HG03159 (cell line): Measurements from ENCODE around the gene STOX2.

Experiments
- ATAC-seq: cut with Tn5 transposase; IDR thresholded peaks from one replicate; pipeline ENCODE4 v1.9.1; 2021; ENCODE audit warnings: mild to moderate bottlenecking, moderate library complexity; ENCODE audit not compliant: unreplicated experiment

STOX2 gene

DNA sequence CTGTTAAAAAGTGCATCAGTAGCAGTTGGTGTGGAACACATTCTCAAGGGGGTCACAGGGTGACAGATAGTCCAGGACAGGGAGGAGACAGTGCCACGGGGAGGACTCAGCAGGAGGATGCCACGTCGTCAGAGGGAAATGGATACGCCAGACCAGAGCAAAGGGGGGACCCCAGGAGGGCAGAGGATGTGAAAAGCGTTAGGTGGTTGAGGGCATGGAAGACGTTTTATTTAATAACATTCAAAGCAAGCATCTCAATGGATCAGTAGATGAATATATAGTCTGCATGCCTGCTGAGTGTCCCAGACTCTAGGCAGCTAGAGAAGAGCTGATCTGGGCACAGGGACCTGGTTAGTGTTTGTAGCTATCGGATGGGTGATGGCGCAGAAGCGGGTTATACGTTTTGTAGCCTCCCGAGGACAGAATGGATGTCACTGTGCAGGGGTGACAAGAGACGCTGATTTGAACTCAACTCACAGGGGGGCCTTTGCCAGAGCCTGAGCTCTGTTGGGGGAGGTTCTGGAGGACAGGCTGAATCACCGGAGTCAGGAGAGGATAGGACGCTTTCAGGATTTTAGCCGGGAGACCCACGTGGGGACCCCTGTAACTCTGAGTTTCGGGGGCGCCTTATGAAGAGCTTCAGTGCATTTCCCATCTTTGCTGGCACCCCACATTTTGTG, 81.3 kb downstream of the STOX2 start:
- no peak for ATAC-seq

DNA sequence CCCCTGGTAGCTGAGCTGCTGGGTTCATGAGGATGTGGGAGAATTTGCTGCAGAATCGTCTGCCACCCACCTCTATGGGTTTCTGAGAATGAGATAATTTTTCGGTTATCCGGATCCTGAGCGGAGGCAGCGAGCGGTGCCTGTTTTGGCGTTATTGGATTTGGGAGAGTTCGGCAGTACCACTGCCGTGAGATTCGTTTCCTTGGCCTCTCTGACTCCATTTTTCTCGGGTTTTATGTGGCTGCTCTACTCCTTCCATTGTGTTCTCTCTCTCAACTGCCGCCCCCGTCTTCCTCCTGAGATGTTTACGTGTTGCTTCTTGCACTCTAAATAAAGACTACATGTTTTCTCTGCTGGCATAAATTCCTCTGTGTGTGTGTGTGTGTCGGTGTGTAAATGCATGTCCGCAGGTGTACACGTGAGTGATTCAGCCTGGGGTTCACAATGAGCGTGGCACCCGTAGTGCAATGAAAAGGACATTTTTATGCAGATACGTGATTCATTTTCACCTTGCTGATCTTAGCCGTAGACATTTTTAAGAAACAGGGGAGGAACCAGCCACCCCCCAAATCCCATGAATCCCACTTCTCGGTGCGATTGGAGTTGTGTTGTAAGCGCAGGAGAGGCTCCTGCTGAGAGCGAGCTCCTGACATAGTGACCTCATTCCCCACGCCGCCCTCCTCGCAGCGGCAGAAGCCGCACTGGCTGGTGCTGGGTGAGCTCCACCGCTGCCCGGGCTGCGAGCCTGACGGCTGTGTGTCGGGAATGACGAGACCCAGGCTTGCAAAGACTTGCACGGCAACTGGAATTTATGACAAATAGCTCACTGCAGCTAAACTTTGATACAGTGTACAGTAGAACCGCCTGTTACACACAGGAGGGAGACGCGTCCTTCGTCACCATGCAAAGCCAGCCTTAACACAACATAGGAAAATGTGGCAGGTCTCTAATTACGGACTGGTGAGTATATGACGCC, 82.2 kb downstream of the STOX2 start:
- no peak for ATAC-seq

DNA sequence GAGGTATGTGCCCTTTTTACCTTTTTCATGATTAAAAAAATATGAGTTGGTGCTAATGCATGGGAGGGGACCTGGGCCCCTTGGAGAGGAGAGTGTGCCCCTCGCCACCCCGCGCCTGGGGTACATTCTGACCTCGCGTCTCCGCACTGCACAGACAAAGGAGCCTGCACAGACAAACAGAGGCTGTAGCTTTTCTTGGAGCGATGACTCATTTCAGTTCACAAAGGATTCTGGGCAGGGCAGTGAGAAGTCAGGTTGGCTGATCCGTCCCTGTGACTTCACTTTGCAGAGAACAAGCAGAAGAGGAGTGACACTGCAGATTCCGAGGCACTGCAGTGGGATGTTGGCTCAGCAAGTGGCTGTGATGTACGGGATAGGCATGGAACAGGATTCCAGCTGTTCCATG, 82.9 kb downstream of the STOX2 start:
- no peak for ATAC-seq

DNA sequence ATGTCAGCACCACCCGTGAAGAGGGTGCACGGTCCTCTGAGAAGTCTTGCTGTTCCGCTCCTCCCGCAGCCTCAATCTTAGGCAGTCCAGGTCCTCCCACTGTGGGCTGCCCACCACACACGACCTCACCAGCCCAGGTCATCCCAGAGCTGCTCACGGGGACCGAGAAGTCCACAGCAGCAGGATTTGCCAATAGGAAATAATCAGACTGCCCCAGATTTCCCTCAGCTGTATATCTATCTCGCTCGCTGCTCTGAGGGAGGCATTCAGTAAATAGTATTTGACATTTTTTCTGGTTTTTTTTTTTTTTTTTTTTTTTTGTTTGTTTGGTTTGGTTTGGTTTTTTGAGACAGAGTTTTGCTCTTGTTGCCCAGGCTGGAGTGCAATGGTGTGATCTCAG, 83.8 kb downstream of the STOX2 start:
- ATAC-seq, result no peak

DNA sequence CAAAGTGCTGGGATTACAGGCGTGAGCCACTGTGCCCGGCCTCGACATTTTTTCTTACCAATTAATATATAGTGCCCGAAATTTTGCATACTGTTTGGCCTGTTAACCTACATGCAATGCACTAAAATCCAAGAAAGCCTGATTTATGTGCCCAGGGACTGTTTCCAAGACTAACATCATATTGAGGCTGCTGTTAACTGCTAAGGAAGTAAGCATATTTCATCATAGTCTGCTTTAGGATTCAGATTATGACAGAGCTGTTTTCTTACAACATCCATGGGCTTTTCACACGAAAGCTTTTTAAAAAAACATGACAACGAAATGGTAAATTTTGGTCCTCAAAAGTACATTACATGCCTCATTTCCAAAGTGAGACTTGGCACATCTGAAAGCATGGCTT, 84.4 kb downstream of the STOX2 start:
- no peak for ATAC-seq

DNA sequence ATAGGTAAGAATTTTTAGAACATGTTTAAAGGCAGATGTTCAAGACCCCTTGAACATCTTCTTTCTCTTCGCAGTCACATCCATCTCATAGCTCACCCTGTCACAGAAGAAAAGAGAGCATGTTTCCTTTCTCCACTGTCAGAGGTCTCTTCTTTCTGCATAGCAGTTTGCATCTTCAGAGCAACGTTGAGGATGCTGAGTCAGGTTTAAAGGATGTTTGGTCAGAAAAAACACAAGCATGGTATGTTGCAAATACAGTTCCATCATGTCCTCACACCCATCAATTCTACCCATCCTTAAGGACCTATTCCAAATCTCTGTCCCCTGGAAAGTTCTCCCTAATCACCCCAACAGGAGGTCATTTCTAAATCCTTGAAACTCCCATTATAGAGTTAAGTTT, 84.8 kb downstream of the STOX2 start:
- no peak for ATAC-seq

DNA sequence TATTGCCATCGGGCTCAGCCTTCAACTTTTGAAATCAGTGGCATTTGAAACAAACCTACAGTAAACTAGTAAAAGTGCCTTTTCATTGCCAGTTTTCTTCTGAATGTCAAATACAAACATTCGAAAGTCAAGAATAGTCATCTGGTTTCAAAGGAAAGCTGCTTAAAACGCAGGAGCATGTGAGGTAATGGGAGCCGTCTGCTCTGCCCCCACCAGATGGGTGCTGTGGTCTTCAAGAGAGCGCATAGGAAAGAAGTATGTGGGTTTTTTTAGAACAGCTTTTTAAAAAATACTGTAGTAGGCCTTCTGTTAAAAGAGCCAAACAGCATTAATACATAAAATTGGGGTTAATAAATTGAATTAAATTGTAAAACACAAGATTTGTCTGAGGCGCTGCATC, 88.6 kb downstream of the STOX2 start:
- ATAC-seq, result no peak

DNA sequence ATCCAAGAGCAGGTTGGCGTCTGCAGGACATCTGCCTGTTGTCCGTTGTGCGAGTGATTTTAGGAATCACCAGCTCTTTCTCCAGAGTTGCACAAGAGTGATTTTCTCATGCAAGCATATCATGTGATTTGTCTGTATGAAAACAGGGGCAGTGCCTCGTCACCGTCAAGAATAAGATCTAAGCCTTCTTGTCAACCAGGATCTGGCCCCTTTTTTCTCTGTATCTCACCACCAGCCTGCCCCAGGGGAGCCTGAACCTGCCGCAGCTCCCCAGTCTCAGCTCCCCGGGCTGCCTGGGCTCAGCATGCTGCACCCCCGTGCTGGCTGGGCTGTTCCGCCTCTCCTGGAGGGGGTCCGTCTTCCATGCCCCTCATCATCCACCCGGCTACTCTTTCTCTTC, 90.5 kb downstream of the STOX2 start:
- ATAC-seq, result no peak

DNA sequence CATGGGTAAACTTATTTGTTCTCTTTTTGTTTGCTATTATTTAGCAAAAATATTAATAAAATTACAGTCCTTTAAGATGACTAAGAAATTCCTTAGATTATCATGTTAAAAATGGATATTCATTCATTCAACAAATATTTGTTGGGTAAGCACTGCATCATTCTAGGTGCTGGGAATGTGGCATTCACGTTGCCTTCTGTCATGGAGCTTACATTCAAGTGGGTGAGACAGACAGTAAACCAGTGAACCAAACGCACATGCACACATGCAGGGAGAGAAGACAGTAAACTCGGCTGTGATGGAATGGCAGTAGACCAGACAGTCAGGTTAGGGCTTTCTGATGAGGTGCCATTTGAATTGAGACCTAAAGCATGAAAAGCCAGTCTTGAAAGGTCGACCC, 91.8 kb downstream of the STOX2 start:
- ATAC-seq, result no peak

DNA sequence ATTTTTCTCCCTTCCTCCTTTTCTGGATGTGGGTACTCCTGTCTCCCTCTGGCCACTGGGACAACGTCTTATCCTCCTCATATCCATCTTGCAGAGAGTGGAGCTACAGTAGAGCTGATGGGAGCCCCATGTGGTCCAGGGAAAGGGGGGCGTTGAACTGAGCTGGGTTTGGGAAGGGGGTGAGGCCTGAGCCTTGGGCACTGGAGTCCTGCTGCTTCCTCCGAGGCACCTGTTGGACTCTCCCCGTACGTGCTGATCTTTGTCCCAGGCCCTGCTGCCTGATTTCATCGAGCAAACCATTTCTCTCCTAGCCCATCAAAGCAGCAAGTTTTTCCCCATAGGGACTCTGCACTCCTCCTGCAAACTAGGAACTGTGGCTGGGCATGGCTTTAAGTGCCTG, 94.3 kb downstream of the STOX2 start:
- ATAC-seq, result no peak

DNA sequence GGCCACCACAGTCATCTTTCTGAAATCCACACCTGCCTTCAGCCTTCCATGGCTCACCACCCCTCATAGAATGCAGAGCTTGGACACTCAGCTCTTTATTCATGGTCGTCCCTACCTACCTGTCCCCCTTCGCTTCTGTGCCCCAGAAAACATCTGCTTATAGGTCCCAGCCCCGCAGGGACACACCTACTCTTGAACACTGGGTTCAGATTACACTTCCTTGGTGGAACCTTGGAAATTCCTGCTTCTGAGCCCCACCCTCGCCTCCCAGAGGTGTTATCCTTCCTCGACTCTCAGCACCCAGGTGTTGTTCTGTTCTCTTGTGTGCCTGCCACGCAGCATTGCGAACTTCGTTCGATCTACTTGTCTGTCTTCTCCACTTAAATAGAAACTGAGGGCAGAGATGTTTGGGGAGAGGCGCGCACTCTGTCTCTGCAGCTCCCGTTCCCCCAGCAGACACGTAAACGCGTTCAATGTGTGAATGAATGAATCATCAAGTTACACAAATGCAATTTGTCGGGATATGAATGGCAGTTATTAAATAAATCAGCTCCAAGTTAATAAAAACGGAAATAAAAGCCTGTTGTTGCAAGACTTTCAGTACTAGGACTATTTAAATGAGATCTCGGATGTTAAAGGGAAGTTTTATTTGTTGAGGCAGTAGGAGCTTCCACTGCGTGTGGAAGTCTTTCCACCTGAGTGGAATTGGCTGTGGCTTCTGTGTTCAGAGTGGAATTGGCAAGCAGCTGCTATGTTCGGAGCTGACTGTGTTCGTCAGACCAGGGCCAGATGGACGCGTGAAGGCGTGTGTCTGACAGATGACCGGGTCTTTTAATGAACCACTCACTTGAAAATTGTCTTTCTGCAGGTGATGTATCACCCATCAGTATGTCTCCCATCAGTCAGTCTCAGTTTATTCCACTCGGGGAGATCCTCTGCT, 95.6 kb downstream of the STOX2 start:
- ATAC-seq, result no peak

DNA sequence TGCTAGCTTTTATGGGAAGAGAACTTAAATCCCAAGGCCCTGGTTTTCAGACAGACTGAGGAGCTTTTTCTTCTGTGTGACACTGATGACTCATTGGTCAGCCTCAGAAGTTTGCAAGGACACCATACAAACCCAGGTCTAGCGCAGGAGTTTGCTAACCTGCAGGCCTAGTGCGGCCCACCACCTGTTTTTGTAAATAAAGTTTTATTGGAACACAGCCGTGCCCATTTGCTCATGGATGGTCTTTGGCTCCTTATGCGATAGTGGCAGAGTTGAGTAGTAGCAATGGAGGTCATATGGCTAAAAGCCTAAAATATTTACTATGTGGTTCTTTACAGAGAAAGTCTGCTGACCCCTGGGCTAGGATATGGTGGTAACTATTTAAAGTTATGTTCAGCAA, 98.3 kb downstream of the STOX2 start:
- no peak for ATAC-seq

DNA sequence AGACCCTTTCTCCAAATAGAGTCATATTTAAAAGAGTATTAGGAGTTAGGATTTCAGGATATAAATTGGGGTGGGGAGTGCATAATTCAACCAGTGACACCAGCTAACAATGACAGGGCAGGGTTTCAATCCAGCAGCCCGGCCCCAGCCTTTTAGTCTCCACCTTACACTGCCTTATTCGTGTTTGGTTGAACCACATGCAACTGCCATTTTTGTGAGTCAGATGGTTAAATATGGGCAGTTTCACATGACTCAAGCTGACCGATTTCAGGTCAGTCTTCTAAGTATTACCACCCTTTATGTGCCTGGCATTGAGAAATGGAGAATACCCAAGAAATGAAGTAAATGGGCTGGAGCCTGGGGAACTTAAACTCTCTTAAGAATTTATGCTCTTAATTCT, 102.8 kb downstream of the STOX2 start:
- ATAC-seq, result no peak

DNA sequence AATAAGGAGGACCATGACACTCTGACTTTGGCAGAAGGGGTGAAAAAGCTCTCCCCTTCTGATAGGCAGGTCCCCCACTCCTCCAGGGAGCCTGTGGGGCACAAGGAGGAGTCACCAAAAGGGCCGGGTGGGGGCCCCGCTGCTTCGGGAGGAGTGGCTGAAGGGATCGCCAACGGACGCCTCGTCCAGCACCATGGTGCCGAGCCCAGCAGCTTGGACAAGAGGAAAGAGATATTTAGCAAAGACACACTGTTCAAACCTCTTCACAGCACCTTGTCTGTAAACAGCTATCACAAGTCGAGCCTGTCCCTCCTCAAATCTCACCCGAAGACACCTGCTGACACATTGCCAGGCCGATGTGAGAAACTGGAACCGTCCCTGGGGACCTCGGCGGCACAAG, 105.6 kb downstream of the STOX2 start:
- no peak for ATAC-seq

DNA sequence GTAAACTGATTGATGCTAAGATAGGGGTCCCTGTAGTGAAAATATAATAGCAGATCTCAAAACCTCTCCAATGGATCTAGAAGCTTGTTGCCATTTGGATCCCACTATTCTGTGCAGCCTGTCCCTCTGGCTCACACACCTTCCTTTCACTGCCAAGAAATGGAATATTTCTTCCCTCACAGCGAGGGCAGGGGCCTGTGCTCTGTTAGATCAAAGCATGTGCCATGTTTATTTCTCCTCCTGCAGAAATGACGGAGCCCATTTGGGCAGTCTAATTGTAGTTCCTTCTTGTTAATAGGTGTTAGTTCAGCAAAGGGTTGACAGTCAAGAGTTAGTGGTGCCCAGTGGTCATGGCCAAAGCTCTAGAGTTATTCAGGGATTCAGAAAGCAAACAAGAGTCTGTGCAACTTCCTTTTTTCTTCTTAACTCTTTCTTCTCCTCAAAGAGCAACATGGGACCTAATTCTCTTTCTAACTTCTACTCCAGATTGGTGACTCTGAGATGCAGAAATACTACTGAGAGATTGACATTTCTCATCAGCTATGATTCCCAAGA, 106.8 kb downstream of the STOX2 start:
- ATAC-seq, result no peak

DNA sequence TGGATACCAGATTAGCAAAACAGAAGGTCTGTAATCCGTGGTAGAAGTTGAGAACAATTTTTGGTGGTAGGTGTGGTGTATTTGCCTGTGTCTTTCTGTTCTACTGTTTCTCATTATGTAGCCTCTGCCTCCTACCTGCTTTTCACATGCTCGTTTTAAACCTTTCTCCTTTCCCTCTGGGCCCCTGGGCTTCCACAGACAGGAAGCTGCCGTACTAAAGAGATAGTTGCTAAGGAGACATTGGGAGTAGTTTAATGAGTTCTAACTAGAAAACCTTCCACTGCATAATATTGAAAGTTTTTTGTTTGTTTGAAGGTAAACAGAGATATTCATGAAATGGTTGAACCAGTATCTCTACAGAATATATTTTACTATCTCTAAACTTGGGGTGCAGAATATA, 107.8 kb downstream of the STOX2 start:
- no peak for ATAC-seq

DNA sequence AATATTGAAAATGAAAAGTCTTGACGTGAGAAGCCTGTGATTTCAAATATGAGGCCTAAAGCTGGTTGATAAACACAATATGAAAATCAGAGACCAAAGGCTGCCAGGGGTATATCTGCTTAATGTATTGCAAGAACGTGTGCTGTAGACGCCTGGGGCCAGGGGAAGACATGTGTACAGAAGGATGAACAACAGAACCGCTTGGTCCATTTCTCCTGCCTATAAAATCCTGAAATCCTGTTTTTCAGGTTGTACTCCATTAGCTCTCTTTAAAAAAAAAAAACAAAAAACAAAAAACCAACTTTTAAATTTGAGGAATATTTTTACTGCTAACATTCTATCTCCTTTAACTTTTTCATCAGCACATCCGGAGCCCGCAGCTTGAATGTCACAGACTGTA, 109.2 kb downstream of the STOX2 start:
- ATAC-seq, result no peak

DNA sequence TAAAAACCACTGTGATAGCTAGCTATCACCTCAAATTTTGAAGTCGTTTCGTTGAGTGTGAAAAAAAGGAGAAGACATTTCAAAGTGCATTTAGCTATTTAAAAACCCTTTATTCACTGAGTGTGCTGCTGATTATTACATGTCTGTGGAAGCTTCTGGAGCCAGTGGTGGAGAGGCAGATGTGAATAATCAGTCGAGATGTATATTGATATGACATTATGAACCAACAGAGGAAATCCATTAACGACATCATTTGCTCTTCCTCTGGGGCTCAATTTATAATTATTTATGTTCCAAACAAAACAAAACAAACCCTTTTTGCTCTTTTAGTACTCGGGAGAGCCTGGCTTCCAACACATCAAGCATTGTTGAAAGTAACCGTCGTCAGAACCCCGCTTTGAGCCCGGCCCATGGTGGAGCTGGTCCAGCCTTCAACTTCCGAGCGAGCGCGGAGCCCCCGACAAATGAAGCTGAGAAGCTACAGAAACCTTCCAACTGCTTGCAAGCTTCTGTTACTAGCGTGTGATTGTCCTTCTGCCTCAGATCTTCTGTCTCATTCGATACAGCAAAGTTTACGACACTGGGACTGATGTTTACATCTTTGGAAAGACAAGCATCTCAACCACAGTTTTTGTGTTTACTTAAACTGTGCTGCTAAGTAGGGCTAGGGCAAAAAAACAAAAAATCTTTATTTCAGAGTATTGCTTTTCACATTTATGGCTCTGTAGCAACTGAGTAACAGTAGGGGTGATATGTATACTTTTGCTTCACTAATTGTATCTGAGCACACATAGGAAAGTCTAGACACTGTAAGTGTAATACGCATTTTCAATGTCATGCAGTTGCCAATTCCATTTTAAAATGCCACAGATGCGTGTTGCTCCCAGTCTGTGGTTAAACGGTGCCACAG, 111.9 kb downstream of the STOX2 start:
- no peak for ATAC-seq

DNA sequence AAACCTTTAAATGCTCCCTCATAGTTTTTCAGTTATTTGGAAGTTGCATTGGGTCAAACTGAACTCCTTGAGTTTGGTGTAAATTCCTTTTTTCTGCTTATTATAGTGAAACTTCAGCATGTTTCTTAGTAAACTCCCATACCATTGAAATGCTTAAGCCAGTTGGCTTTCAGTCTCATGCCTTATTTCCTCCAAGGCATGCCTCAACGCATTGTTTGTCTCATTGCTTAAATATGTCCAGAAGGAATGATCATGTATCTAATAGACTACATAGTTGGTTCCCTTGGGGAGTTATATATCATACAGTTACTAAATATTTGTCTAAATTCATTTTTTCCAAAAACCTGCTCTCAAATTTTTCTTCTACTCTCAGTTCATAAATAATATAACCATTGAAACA, 114.0 kb downstream of the STOX2 start:
- no peak for ATAC-seq
